ENCODE results near the gene C3orf80.

GRCh38 chr3:160194438-160194837, 30.8 kb upstream of the C3orf80 start:
- TF ChIP-seq CTCF (optimal IDR thresholded peaks at IDR 0.05 in 1 of 3, IDR thresholded peaks at IDR 0.05 in 1 of 3, conservative IDR thresholded peaks at IDR 0.05 in 1 of 3; ENCODE audit: extremely low read depth in 1 of 3, insufficient read depth in 2 of 3, low read length in 3 of 3) (no peak), EZH2 (IDR thresholded peaks at IDR 0.05; ENCODE audit: low read length) (no peak)
